ENCODE results near the gene RPL37A. TPM values are rescaled to one million over a fixed set of nuclear protein-coding genes. Genes with fewer than 3 reads are reported as not detected.

RPL37A gene
- total and polyA plus RNA-seq, 9 of the 15 experiments (the other 6 are each of a cell fraction or from before 2014, with no cell fraction given): 1,938 to 3,349 (median 2,436) TPM

DNA sequence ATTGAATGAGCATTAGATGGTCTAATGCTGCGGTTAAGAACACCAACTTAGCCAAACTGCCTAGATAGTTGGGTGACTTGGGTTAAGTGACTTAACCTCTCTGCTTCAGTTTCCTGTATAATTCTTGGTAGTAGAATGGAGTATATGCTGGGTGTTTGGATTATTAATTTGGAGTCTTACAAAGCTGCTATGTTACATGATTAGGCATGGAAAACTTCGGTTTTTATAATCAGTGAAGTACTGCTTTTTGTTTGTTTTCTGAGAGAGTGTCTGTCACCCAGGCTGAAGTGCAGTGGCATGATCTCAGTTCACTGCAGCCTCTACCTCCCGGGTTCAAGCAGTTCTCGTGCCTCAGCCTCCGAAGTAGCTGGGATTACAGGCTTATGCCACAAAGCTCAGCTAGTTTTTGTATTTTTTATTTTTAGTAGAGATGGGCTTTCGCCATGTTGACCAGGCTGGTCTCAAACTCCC is 4.5 kb downstream of the RPL37A start:
- Histone ChIP-seq H3K79me2 (ENCODE audit: control insufficient read depth, insufficient read depth, low read length) (peaks cover 57% of the 10 kb centered on the region), H3K9me1 (ENCODE audit: control insufficient read depth, insufficient read depth, low read length) (peaks cover 10% of the 10 kb centered on the region), H3K36me3 (ENCODE audit: control insufficient read depth, insufficient read depth, low read length) (peaks cover 77% of the 10 kb centered on the region), H3K9ac (ENCODE audit: insufficient read depth in 1 of 2, low read depth in 2 of 2, low read length in 2 of 2) (no peak overlapping the region), H2AFZ (ENCODE audit: low read depth, low read length) (no peak overlapping the region), H3K27ac (ENCODE audit: extremely low read depth, low read depth, low read length) (peak overlapping the region; percentile 37; the same call in 1 of the 3 replicates), H3K4me3 (no peak overlapping the region), H3K4me2 (ENCODE audit: insufficient read depth, low read length) (no peak overlapping the region; the same call in 1 of the 2 replicates), H3K27me3 (ENCODE audit: control insufficient read depth in 2 of 2, insufficient read depth in 2 of 2, low read length in 2 of 2) (no peaks in the 10 kb centered on the region), H4K20me1 (replicated peaks; ENCODE audit: control insufficient read depth, insufficient read depth, low read length) (peaks cover 38% of the 10 kb centered on the region), H3K9me3 (replicated peaks; ENCODE audit: control insufficient read depth, insufficient read depth, low read depth, low read length) (no peaks in the 10 kb centered on the region), H3K4me1 (replicated peaks in 1 of 2; ENCODE audit: control insufficient read depth in 2 of 2, insufficient read depth in 2 of 2, low read length in 2 of 2) (peaks cover 0 to 2% of the 10 kb centered on the region in 2 experiments; a peak in 3 of 5 replicates)
- no peak for FAIRE-seq
- in situ Hi-C loops (cut with MboI) (no loop called here), intact Hi-C loops (cut with micrococcal nuclease) (no loop called here)
- 86% methylated on average over 5 of the region's 6 CpGs for WGBS (ENCODE audit: insufficient coverage, low coverage, missing lambda C conversion rate)
- TF ChIP-seq ZNF316 (IDR thresholded peaks at IDR 0.05): no peak
- TF ChIP-seq, protein P1, sequence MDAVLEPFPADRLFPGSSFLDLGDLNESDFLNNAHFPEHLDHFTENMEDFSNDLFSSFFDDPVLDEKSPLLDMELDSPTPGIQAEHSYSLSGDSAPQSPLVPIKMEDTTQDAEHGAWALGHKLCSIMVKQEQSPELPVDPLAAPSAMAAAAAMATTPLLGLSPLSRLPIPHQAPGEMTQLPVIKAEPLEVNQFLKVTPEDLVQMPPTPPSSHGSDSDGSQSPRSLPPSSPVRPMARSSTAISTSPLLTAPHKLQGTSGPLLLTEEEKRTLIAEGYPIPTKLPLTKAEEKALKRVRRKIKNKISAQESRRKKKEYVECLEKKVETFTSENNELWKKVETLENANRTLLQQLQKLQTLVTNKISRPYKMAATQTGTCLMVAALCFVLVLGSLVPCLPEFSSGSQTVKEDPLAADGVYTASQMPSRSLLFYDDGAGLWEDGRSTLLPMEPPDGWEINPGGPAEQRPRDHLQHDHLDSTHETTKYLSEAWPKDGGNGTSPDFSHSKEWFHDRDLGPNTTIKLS (IDR thresholded peaks at IDR 0.05; ENCODE audit: borderline replicate concordance, low read depth): no peak
- peak; percentile 52 for TF ChIP-seq POLR2A (conservative IDR thresholded peaks at IDR 0.05)
- no peak for TF ChIP-seq MAFF (IDR thresholded peaks at IDR 0.05; ENCODE audit: low read length)
- TF ChIP-seq, protein P2, sequence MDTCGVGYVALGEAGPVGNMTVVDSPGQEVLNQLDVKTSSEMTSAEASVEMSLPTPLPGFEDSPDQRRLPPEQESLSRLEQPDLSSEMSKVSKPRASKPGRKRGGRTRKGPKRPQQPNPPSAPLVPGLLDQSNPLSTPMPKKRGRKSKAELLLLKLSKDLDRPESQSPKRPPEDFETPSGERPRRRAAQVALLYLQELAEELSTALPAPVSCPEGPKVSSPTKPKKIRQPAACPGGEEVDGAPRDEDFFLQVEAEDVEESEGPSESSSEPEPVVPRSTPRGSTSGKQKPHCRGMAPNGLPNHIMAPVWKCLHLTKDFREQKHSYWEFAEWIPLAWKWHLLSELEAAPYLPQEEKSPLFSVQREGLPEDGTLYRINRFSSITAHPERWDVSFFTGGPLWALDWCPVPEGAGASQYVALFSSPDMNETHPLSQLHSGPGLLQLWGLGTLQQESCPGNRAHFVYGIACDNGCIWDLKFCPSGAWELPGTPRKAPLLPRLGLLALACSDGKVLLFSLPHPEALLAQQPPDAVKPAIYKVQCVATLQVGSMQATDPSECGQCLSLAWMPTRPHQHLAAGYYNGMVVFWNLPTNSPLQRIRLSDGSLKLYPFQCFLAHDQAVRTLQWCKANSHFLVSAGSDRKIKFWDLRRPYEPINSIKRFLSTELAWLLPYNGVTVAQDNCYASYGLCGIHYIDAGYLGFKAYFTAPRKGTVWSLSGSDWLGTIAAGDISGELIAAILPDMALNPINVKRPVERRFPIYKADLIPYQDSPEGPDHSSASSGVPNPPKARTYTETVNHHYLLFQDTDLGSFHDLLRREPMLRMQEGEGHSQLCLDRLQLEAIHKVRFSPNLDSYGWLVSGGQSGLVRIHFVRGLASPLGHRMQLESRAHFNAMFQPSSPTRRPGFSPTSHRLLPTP (IDR thresholded peaks at IDR 0.05; ENCODE audit: borderline replicate concordance, extremely low read depth, insufficient read length): no peak
- TF ChIP-seq KAT2B (IDR thresholded peaks at IDR 0.05; ENCODE audit: low read depth, low read length): no peak
- TF ChIP-seq, protein P3, sequence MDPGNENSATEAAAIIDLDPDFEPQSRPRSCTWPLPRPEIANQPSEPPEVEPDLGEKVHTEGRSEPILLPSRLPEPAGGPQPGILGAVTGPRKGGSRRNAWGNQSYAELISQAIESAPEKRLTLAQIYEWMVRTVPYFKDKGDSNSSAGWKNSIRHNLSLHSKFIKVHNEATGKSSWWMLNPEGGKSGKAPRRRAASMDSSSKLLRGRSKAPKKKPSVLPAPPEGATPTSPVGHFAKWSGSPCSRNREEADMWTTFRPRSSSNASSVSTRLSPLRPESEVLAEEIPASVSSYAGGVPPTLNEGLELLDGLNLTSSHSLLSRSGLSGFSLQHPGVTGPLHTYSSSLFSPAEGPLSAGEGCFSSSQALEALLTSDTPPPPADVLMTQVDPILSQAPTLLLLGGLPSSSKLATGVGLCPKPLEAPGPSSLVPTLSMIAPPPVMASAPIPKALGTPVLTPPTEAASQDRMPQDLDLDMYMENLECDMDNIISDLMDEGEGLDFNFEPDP (CRISPR knock-in tag; IDR thresholded peaks at IDR 0.05): no peak
- TF ChIP-seq SUPT5H (IDR thresholded peaks at IDR 0.05): peak; percentile 45; the same call in 1 of the 2 replicates
- TF ChIP-seq, protein P4, sequence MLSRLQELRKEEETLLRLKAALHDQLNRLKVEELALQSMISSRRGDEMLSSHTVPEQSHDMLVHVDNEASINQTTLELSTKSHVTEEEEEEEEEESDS (CRISPR knock-in tag; IDR thresholded peaks at IDR 0.05): no peak
- no peak for TF ChIP-seq SLC30A9 (CRISPR knock-in tag; IDR thresholded peaks at IDR 0.05)
- TF ChIP-seq POLR2B (IDR thresholded peaks at IDR 0.05; ENCODE audit: low read depth, partially characterized antibody): peak; percentile 42
- no peak for TF ChIP-seq SNRNP70 (optimal IDR thresholded peaks at IDR 0.05; ENCODE audit: low read depth, low read length)
- TF ChIP-seq RBFOX2 (IDR thresholded peaks at IDR 0.05; ENCODE audit: low read depth, low read length): no peak
- TF ChIP-seq ZNF57 (CRISPR knock-in tag; IDR thresholded peaks at IDR 0.05): no peak
- no peak for DNase-seq (ENCODE audit: extremely low read depth in 1 of 4, low spot score in 3 of 4)
- ChIA-PET POLR2A (interaction anchor here (0.7 kb wide), 1 partner anchor 18 kb away, joined by 3 read pairs; no protein-coding TSS in a partner anchor), CTCF (ENCODE audit: low intra/inter-chr PET ratio) (no interaction called here)
- no peak for ATAC-seq
- no TSS peak for BruUV-seq (replicated peaks)
